IMR-90 (cell line): ENCODE measurements around the gene SYNPR. TPM values are rescaled to one million over a fixed set of nuclear protein-coding genes. Genes with fewer than 3 reads are reported as not detected.

Source experiments
- ATAC-seq: fragments of 200-7000 bp; cut with Tn5 transposase; 2 replicates; pipeline ENCODE4 v1.9.1; 2020; ENCODE audit warnings: low read depth, mild to moderate bottlenecking, moderate library complexity
- BruUV-seq: library from RNA; stranded (reverse); fragments of 400-500 nt; replicated peaks from 2 replicates; lab custom pipeline; 2021; lab: Mats Ljungman, UMichigan
- CTCF ChIA-PET: fragments of 300-600 bp; formaldehyde crosslinking; extraction: SDS; loops from one replicate; lab custom pipeline; 2021; ENCODE audit warnings: antibody characterized with exemption; lab: Yijun Ruan, JAX
- POLR2A ChIA-PET: fragments of 300-600 bp; sonication (Branson Sonifier 250); formaldehyde crosslinking; loops from one replicate; lab custom pipeline; 2022; ENCODE audit warnings: antibody characterized with exemption; ENCODE audit not compliant: unreplicated experiment; lab: Charles Lee
- DNase-seq: peaks from one replicate; pipeline ENCODE4 v3.0.0; 2013
- H2AFZ ChIP-seq: replicated peaks from 2 replicates; pipeline ENCODE3; 2013; ENCODE audit warnings: low read length, mild to moderate bottlenecking; ENCODE audit not compliant: poor library complexity
- H2AK5ac ChIP-seq: 2 replicates; pipeline ENCODE4 v1.6.1; 2013; ENCODE audit warnings: low read depth, low read length, inconsistent platforms
- H2AK9ac ChIP-seq: replicated peaks from 2 replicates; pipeline ENCODE3; 2013; ENCODE audit warnings: mild to moderate bottlenecking, low read depth, low read length, moderate library complexity; ENCODE audit not compliant: poor library complexity
- H2BK120ac ChIP-seq: 2 replicates; pipeline ENCODE4 v1.6.1; 2013; ENCODE audit warnings: low read depth, low read length, inconsistent platforms
- H2BK15ac ChIP-seq: 3 replicates; pipeline ENCODE4 v1.6.1; 2013; ENCODE audit warnings: low read depth, low read length, inconsistent platforms
- H2BK20ac ChIP-seq: 2 replicates; pipeline ENCODE4 v1.6.1; 2013; ENCODE audit warnings: low read depth, mild to moderate bottlenecking, inconsistent platforms, low read length, moderate library complexity
- H2BK5ac ChIP-seq: 2 replicates; pipeline ENCODE4 v1.6.1; 2013; ENCODE audit warnings: mild to moderate bottlenecking, low read depth, low read length, inconsistent platforms; ENCODE audit not compliant: poor library complexity, severe bottlenecking
- H3K14ac ChIP-seq: replicated peaks from 2 replicates; pipeline ENCODE4 v1.6.1; 2013; ENCODE audit warnings: low read depth, low read length, inconsistent platforms
- H3K18ac ChIP-seq: 2 replicates; pipeline ENCODE4 v1.6.1; 2013; ENCODE audit warnings: low read depth, low read length, control low read depth
- H3K23ac ChIP-seq: 2 replicates; pipeline ENCODE4 v1.6.1; 2013; ENCODE audit warnings: low read depth, low read length, inconsistent platforms
- H3K27ac ChIP-seq: 2 replicates; pipeline ENCODE4 v1.5.1; 2013; ENCODE audit warnings: mild to moderate bottlenecking, control low read depth, low read length; ENCODE audit not compliant: insufficient read depth
- H3K27me3 ChIP-seq: 2 replicates; pipeline ENCODE4 v1.6.1; 2013; ENCODE audit warnings: low read length; ENCODE audit not compliant: control insufficient read depth, insufficient read depth
- H3K36me3 ChIP-seq: 2 replicates; pipeline ENCODE4 v1.6.1; 2013; ENCODE audit warnings: low read length, mixed read lengths; ENCODE audit not compliant: control insufficient read depth, insufficient read depth
- H3K4ac ChIP-seq: 2 replicates; pipeline ENCODE4 v1.6.1; 2013; ENCODE audit warnings: low read depth, low read length, inconsistent platforms
- H3K4me1 ChIP-seq: 2 replicates; pipeline ENCODE4 v1.6.1; 2013; ENCODE audit warnings: low read length, mixed read lengths; ENCODE audit not compliant: control insufficient read depth, insufficient read depth
- H3K4me2 ChIP-seq: 2 replicates; pipeline ENCODE4 v1.6.1; 2013; ENCODE audit warnings: low read depth, mild to moderate bottlenecking, control low read depth, low read length, moderate library complexity
- H3K4me3 ChIP-seq: 2 replicates; pipeline ENCODE4 v1.5.1; 2013; ENCODE audit warnings: low read depth, mild to moderate bottlenecking, control low read depth, low read length, moderate library complexity; ENCODE audit not compliant: insufficient read depth
- H3K56ac ChIP-seq: 2 replicates; pipeline ENCODE4 v1.6.1; 2013; ENCODE audit warnings: low read length, inconsistent platforms; ENCODE audit not compliant: insufficient read depth; ENCODE audit errors: extremely low read depth
- H3K79me1 ChIP-seq, 2 experiments: 2 replicates each; pipeline ENCODE4 v1.6.1; 2013; ENCODE audit warnings: low read length in 2 of 2, inconsistent platforms in 1 of 2, low read depth in 1 of 2
- H3K9ac ChIP-seq: 2 replicates; pipeline ENCODE4 v1.6.1; 2013; ENCODE audit warnings: low read depth, low read length, control low read depth
- H3K9me1 ChIP-seq: 2 replicates; pipeline ENCODE4 v1.6.1; 2013; ENCODE audit warnings: low read length, inconsistent platforms; ENCODE audit not compliant: insufficient read depth
- H3K9me3 ChIP-seq: 2 replicates; pipeline ENCODE4 v1.6.1; 2013; ENCODE audit warnings: low read length; ENCODE audit not compliant: control insufficient read depth, insufficient read depth
- H4K20me1 ChIP-seq: 2 replicates; pipeline ENCODE4 v1.6.1; 2013; ENCODE audit warnings: low read length, inconsistent platforms; ENCODE audit not compliant: insufficient read depth
- H4K5ac ChIP-seq: 2 replicates; pipeline ENCODE4 v1.6.1; 2013; ENCODE audit warnings: mild to moderate bottlenecking, low read depth, low read length, control low read depth
- H4K8ac ChIP-seq, 2 experiments: 2 replicates each; pipeline ENCODE4 v1.6.1; 2013; ENCODE audit warnings: low read depth in 2 of 2, low read length in 2 of 2, control low read depth in 1 of 2, inconsistent platforms in 1 of 2
- H4K91ac ChIP-seq: 2 replicates; pipeline ENCODE4 v1.6.1; 2013; ENCODE audit warnings: low read depth, low read length, inconsistent platforms; ENCODE audit not compliant: insufficient read depth
- BHLHE40 ChIP-seq: fragments of 150-350 bp; IDR thresholded peaks from 2 replicates; pipeline ENCODE4 v1.6.1; 2016; ENCODE audit warnings: mild to moderate bottlenecking, low read depth, low read length
- CTCF ChIP-seq: conservative IDR thresholded peaks from 2 replicates; pipeline ENCODE4 v1.5.1; 2012; ENCODE audit warnings: mild to moderate bottlenecking, low read depth, low read length, improper control_type of control experiment
- ELK1 ChIP-seq: fragments of 150-350 bp; IDR thresholded peaks from 2 replicates; pipeline ENCODE4 v1.6.1; 2016; ENCODE audit warnings: low read depth, mild to moderate bottlenecking, low read length, moderate library complexity, borderline replicate concordance
- FOS ChIP-seq: fragments of 150-350 bp; IDR thresholded peaks from 2 replicates; pipeline ENCODE4 v1.6.1; 2016; ENCODE audit warnings: low read depth, low read length
- MAZ ChIP-seq: IDR thresholded peaks from 2 replicates; pipeline ENCODE4 v1.6.1; 2012; ENCODE audit warnings: low read depth, mild to moderate bottlenecking, low read length, improper control_type of control experiment, moderate library complexity, borderline replicate concordance
- NFE2L2 ChIP-seq: fragments of 150-350 bp; IDR thresholded peaks from 2 replicates; pipeline ENCODE4 v1.6.1; 2016; ENCODE audit warnings: low read depth, mild to moderate bottlenecking, low read length
- POLR2A ChIP-seq: IDR thresholded peaks from 2 replicates; pipeline ENCODE4 v1.6.1; 2012; ENCODE audit warnings: mild to moderate bottlenecking, low read depth, low read length
- RCOR1 ChIP-seq: IDR thresholded peaks from 2 replicates; pipeline ENCODE4 v1.6.1; 2012; ENCODE audit warnings: mild to moderate bottlenecking, low read length, improper control_type of control experiment; ENCODE audit not compliant: insufficient replicate concordance
- RFX5 ChIP-seq: IDR thresholded peaks from 2 replicates; pipeline ENCODE4 v1.8.0; 2012; ENCODE audit warnings: low read depth, mild to moderate bottlenecking, low read length, moderate library complexity
- WGBS, 2 experiments: methylation state at CpG; one replicate each; pipeline versions ENCODE4 v1.1.5 to v1.1.7; 2013; ENCODE audit warnings: missing lambda C conversion rate in 2 of 2; ENCODE audit not compliant: insufficient read length in 1 of 2; ENCODE audit errors: extremely low coverage in 2 of 2; 5-methylcytosine and 5-hydroxymethylcytosine counted together
- dilution Hi-C: fragments of 300-500 bp; cut with HindIII; formaldehyde crosslinking; loops from one replicate; pipeline ENCODE4 v1.14.3; 2018; ENCODE audit warnings: low sequenced_read_pairs; ENCODE audit not compliant: unreplicated experiment
- in situ Hi-C: fragments of 300-500 bp; cut with MboI; formaldehyde crosslinking; loops from 3 replicates; pipeline ENCODE4 v1.14.3; 2019; ENCODE audit warnings: low sequenced_read_pairs, inconsistent platforms, mixed read lengths
- intact Hi-C: fragments of 100-400 bp; cut with micrococcal nuclease; formaldehyde crosslinking; loops from 2 replicates; pipeline ENCODE4 v1.10.0; 2022
- polyA plus RNA-seq, 3 experiments: library from polyadenylated mRNA; depleted of rRNA; stranded (reverse); fragments of >200 nt; gene quantifications; 2 replicates each; pipeline ENCODE4 v1.2.3, GENCODE V29; 2012; ENCODE audit warnings: low replicate concordance in 1 of 3
- total RNA-seq: library from RNA; depleted of rRNA; stranded (reverse); fragments of >200 nt; gene quantifications from 2 replicates; pipeline ENCODE4 v1.2.3, GENCODE V29; 2012

Gene SYNPR
- total and polyA plus RNA-seq, 2 of the 4 experiments (the other 2 are of a cell fraction), result not detected

GRCh38 chr3:63390710-63391230, 112.7 kb downstream of the SYNPR start:
- Histone ChIP-seq H3K4ac (no peak overlapping the region), H3K79me1 (no peaks in the 10 kb centered on the region), H3K4me1 (no peaks in the 10 kb centered on the region), H4K20me1 (no peaks in the 10 kb centered on the region), H3K9ac (no peak overlapping the region), H3K9me1 (no peaks in the 10 kb centered on the region), H4K5ac (no peak overlapping the region), H3K27me3 (no peaks in the 10 kb centered on the region), H3K36me3 (no peaks in the 10 kb centered on the region), H3K27ac (no peak overlapping the region), H2BK15ac (no peak overlapping the region), H3K18ac (no peak overlapping the region), H2BK120ac (no peak overlapping the region), H2BK5ac (no peak overlapping the region), H2AFZ (no peak overlapping the region), H3K4me3 (no peak overlapping the region), H2AK5ac (no peak overlapping the region), H3K56ac (no peak overlapping the region), H3K14ac (no peak overlapping the region), H3K9me3 (no peaks in the 10 kb centered on the region), H4K8ac (no peak overlapping the region), H2AK9ac (no peak overlapping the region), H2BK20ac (no peak overlapping the region), H3K23ac (no peak overlapping the region), H3K4me2 (no peak overlapping the region), H4K91ac (no peak overlapping the region)
- 67% methylated on average over 1 of the region's 5 CpGs; no CpG with 5 or more reads in 1 of the 2 experiments for WGBS, 2 experiments
- DNase-seq (no peak), ATAC-seq (no peak)
- intact Hi-C loops, result no loop called here
- TF ChIP-seq NFE2L2 (no peak), MAZ (no peak), POLR2A (no peak), RCOR1 (no peak), RFX5 (no peak), BHLHE40 (no peak), FOS (no peak), CTCF (no peak), ELK1 (no peak)
- no TSS peak for BruUV-seq
- CTCF ChIA-PET, result interaction anchor here (0.5 kb wide), 1 partner anchor 157 kb away, joined by 4 read pairs; no protein-coding TSS in a partner anchor
- POLR2A ChIA-PET, result no interaction called here
- dilution Hi-C loops, result no loop called here
- in situ Hi-C loops, result no loop called here
